Measurements from ENCODE around the gene PLA2G2C. TPM values are rescaled to one million over a fixed set of nuclear protein-coding genes. Genes with fewer than 3 reads are reported as not detected.

PLA2G2C gene
- total RNA-seq, 2 experiments from 2014 or later = 0.44 to 0.57 TPM

- TF ChIP-seq EZH2phosphoT487 (IDR thresholded peaks at IDR 0.05; ENCODE audit: borderline replicate concordance, low read depth, low read length) = no peak
- TF ChIP-seq, protein P1, sequence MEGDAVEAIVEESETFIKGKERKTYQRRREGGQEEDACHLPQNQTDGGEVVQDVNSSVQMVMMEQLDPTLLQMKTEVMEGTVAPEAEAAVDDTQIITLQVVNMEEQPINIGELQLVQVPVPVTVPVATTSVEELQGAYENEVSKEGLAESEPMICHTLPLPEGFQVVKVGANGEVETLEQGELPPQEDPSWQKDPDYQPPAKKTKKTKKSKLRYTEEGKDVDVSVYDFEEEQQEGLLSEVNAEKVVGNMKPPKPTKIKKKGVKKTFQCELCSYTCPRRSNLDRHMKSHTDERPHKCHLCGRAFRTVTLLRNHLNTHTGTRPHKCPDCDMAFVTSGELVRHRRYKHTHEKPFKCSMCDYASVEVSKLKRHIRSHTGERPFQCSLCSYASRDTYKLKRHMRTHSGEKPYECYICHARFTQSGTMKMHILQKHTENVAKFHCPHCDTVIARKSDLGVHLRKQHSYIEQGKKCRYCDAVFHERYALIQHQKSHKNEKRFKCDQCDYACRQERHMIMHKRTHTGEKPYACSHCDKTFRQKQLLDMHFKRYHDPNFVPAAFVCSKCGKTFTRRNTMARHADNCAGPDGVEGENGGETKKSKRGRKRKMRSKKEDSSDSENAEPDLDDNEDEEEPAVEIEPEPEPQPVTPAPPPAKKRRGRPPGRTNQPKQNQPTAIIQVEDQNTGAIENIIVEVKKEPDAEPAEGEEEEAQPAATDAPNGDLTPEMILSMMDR (conservative IDR thresholded peaks at IDR 0.05; ENCODE audit: low read length) = no peak
- no TSS peak for BruUV-seq (replicated peaks)
- H3K9me2 ChIP-seq (ENCODE audit: insufficient read depth, low read length) = no peaks in the 10 kb centered on the region
- peaks cover 8% of the 10 kb centered on the region; the same call in 1 of the 2 replicates for H3K9me3 ChIP-seq (ENCODE audit: low read length)
- no peak overlapping the region for H3K4me2 ChIP-seq (ENCODE audit: low read length)
- POLR2A ChIA-PET = interaction anchor here (0.8 to 1.6 kb wide), 4 partner anchors 8 to 26 kb away, joined by 3 read pairs; no protein-coding TSS in a partner anchor
- intact Hi-C loops (cut with micrococcal nuclease; ENCODE audit: unreplicated experiment) = no loop called here
- H3K27ac ChIP-seq (ENCODE audit: low read depth, low read length, poor library complexity, severe bottlenecking) = no peak overlapping the region
- H3K36me3 ChIP-seq (ENCODE audit: insufficient read depth, low read length) = no peaks in the 10 kb centered on the region; the same call in 1 of the 2 replicates
- no peak overlapping the region for H2AFZ ChIP-seq (ENCODE audit: low read length)
- DNase-seq (ENCODE audit: low spot score) = no peak
- H3K4me3 ChIP-seq (ENCODE audit: low read depth, low read length, poor library complexity, severe bottlenecking) = no peak overlapping the region
- peaks cover 45% of the 10 kb centered on the region for H3K4me1 ChIP-seq (ENCODE audit: insufficient read depth, low read length, poor library complexity, severe bottlenecking)
- H4K20me1 ChIP-seq (ENCODE audit: insufficient read depth, low read length) = no peaks in the 10 kb centered on the region
- CTCF ChIA-PET (ENCODE audit: unreplicated experiment) = no interaction called here
- no peaks in the 10 kb centered on the region for H3K79me2 ChIP-seq (ENCODE audit: insufficient read depth, low read depth, low read length)
Observed at GRCh38 chr1:20180129-20180843, 6.0 kb downstream of the PLA2G2C start.

- no peaks in the 10 kb centered on the region for H3K9me2 ChIP-seq (ENCODE audit: insufficient read depth, low read length)
- H3K4me3 ChIP-seq (ENCODE audit: low read depth, low read length, poor library complexity, severe bottlenecking) = no peak overlapping the region
- DNase-seq (ENCODE audit: low spot score) = no peak
- H3K9me3 ChIP-seq (ENCODE audit: low read length) = peaks cover 8% of the 10 kb centered on the region; the same call in 1 of the 2 replicates
- no peak overlapping the region for H3K4me2 ChIP-seq (ENCODE audit: low read length)
- ChIA-PET CTCF (ENCODE audit: unreplicated experiment) (interaction anchor here (0.7 to 0.9 kb wide), 2 partner anchors 15 to 28 kb away, joined by 3 to 4 read pairs; no protein-coding TSS in a partner anchor), POLR2A (interaction anchor here (0.7 to 1.4 kb wide), 5 partner anchors 9 to 152 kb away, joined by 3 to 4 read pairs (median 3); no protein-coding TSS in a partner anchor)
- no peak overlapping the region for H2AFZ ChIP-seq (ENCODE audit: low read length)
- intact Hi-C loops (cut with micrococcal nuclease; ENCODE audit: unreplicated experiment) = no loop called here
- TF ChIP-seq, protein P1 (conservative IDR thresholded peaks at IDR 0.05; ENCODE audit: low read length) = no peak
- no peak for TF ChIP-seq EZH2phosphoT487 (IDR thresholded peaks at IDR 0.05; ENCODE audit: borderline replicate concordance, low read depth, low read length)
- H3K27ac ChIP-seq (ENCODE audit: low read depth, low read length, poor library complexity, severe bottlenecking) = no peak overlapping the region
- no peaks in the 10 kb centered on the region for H3K79me2 ChIP-seq (ENCODE audit: insufficient read depth, low read depth, low read length)
- no TSS peak for BruUV-seq (replicated peaks)
- H3K36me3 ChIP-seq (ENCODE audit: insufficient read depth, low read length) = no peaks in the 10 kb centered on the region; the same call in 1 of the 2 replicates
- H4K20me1 ChIP-seq (ENCODE audit: insufficient read depth, low read length) = no peaks in the 10 kb centered on the region
- H3K4me1 ChIP-seq (ENCODE audit: insufficient read depth, low read length, poor library complexity, severe bottlenecking) = peaks cover 45% of the 10 kb centered on the region
Observed at GRCh38 chr1:20179371-20180128, 6.8 kb downstream of the PLA2G2C start.

Data from OCI-LY7 (cell line).